ENCODE measurements around the gene SNN.

SNN gene

DNA sequence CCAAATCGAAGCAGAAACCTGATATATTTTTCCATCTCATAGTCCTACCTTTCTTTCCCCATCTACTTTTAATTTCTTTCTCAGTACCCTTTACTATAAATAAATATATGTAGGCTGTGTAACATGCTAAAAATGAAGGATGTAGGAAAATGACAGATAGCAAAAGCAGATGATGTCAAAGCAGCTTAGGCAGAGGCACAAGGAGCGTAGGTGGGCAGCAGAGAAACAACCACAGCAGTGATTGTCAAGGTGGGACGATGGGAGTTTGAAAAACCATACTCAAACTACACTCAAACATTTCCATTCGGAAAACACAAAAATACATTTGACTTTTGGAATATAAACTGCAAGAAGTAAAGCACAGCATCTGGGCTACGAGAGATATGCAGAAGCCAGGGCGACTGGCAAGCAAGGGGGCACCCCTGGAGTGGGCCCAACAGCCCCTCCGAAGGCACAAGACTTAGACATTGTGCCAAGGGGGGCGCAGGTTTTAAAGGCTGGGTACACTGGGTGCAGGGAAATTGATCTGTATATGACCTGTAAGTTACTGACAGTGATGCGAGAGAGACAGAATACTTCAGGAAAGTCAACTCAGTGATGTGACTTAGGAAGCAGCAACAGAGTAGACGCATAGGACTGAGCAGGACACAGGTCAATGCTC, 31.1 kb downstream of the SNN start:
- Mint-ChIP-seq H3K9me3 (no peaks in the 10 kb centered on the region), H3K27me3 (ENCODE audit: low read depth) (no peaks in the 10 kb centered on the region), H3K4me3 (no peak overlapping the region), H3K36me3 (ENCODE audit: low read depth) (peaks cover 64% of the 10 kb centered on the region), H3K4me1 (no peaks in the 10 kb centered on the region), H3K27ac (no peak overlapping the region)
- TF ChIP-seq, protein P1, sequence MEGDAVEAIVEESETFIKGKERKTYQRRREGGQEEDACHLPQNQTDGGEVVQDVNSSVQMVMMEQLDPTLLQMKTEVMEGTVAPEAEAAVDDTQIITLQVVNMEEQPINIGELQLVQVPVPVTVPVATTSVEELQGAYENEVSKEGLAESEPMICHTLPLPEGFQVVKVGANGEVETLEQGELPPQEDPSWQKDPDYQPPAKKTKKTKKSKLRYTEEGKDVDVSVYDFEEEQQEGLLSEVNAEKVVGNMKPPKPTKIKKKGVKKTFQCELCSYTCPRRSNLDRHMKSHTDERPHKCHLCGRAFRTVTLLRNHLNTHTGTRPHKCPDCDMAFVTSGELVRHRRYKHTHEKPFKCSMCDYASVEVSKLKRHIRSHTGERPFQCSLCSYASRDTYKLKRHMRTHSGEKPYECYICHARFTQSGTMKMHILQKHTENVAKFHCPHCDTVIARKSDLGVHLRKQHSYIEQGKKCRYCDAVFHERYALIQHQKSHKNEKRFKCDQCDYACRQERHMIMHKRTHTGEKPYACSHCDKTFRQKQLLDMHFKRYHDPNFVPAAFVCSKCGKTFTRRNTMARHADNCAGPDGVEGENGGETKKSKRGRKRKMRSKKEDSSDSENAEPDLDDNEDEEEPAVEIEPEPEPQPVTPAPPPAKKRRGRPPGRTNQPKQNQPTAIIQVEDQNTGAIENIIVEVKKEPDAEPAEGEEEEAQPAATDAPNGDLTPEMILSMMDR (IDR thresholded peaks at IDR 0.05; ENCODE audit: unreplicated experiment in 3 of 3), result no peak

DNA sequence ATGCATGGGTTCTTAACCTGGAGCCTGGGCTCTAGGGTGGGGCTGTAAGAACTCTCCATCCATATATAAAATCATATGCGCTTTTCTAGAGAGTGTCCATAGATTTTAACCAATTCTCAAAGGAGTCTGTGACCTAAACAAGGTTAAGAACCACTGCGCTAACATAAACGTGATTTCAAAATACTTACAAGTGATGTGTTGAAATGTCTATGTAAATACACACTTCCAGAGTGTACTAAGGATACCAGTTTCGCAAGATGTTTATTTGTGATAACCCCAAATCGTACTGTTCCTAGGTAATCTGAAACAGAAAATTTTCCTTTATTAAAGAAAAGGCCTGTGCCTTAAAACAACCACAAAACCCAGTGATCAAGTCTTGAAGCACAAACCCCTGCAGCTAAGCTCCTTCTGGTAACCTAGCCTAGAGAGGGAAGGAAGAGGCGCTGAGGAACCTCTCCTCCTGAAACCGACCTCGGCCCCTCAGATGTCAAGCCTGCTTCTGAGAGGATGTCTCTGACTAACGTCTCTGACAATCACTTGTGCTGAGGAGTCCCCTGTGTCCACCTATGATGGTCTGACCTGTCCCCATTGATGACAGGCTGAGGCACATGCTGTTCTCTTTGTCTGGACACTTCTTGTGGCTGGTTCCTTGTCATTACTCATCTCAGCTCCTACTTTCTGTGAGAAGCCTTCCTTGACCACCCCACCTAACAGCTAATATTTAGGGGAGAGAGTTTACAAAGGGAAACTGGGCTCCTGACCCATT, 32.2 kb downstream of the SNN start:
- TF ChIP-seq, protein P1 (IDR thresholded peaks at IDR 0.05; ENCODE audit: unreplicated experiment in 3 of 3), result no peak
- no peaks in the 10 kb centered on the region for H3K9me3 Mint-ChIP-seq
- H3K4me3 Mint-ChIP-seq, result no peak overlapping the region
- no peak overlapping the region for H3K27ac Mint-ChIP-seq
- H3K27me3 Mint-ChIP-seq (ENCODE audit: low read depth), result no peaks in the 10 kb centered on the region
- H3K36me3 Mint-ChIP-seq (ENCODE audit: low read depth), result peaks cover 60% of the 10 kb centered on the region
- peaks cover 5% of the 10 kb centered on the region for H3K4me1 Mint-ChIP-seq

DNA sequence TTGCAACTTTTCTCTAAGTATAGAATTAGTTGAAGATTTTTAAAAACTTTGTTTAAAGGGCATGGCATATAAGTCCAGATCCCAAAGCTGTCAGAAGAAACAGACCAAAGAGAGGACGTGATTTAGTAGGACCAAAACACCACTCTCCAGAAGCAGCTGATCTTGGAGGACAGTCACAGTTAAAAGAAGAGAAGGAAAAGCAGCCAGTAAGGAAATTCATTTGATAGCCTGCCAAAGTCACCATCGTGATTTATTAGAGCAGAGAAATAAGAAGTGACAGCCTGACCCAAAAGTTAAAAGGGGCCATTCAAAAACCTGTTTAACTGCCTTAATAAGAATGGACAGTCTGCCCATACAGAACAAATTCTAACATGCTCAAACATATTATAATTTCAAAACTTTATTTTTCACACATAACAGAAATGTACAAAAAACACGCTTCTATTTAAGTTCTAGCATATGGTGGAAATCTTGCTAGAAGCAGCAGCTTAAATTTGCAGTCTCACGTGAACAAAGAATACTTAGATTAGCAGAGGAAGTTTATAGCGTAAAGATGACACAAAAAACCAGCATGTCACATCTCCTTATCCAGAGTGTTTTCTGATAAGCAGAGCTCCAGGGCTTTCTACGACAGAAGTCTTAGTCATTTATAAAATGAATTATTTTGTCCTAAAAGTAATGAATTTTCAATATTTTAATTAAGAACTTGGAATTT, 37.2 kb downstream of the SNN start:
- H3K4me3 Mint-ChIP-seq, result no peak overlapping the region
- peaks cover 16% of the 10 kb centered on the region for H3K4me1 Mint-ChIP-seq
- TF ChIP-seq, protein P1 (IDR thresholded peaks at IDR 0.05; ENCODE audit: unreplicated experiment in 3 of 3), result no peak
- H3K27me3 Mint-ChIP-seq (ENCODE audit: low read depth), result no peaks in the 10 kb centered on the region
- peak overlapping the region in 1 of 3 experiments; percentile 16 for H3K27ac Mint-ChIP-seq
- H3K9me3 Mint-ChIP-seq, result no peaks in the 10 kb centered on the region
- H3K36me3 Mint-ChIP-seq (ENCODE audit: low read depth), result peaks cover 37% of the 10 kb centered on the region

DNA sequence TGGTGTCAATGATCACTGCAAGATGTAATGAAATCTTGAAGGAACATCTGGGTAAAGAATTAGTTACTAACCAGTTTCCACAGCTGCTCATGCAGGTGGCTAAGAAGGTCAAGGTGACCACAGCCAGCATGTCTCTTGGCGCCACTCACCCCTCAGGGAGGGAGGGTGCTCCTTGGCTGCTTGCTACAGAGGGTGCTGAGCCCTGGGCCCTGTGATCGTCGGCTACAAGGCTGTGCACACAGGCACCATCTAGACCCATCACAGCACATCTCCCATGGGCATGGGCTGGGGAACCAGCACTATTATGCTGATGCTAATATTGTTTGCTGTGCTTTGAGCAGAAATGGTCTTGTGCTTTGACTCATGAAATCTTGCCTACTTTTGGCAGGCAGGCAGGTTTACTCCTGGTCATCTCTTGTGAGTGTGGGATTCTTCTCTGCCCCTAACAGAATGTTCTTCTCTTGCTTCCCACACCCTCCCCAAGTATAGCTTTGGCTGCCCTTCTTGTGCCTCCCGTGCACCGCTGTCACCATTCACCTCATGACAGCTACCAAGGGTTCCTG, 38.0 kb downstream of the SNN start:
- Mint-ChIP-seq H3K4me1 (peaks cover 16% of the 10 kb centered on the region), H3K9me3 (no peaks in the 10 kb centered on the region), H3K36me3 (ENCODE audit: low read depth) (peaks cover 38% of the 10 kb centered on the region), H3K27me3 (ENCODE audit: low read depth) (no peaks in the 10 kb centered on the region), H3K27ac (peak overlapping the region in 1 of 3 experiments; percentile 16), H3K4me3 (no peak overlapping the region)
- TF ChIP-seq, protein P1 (IDR thresholded peaks at IDR 0.05; ENCODE audit: unreplicated experiment in 3 of 3), result no peak

DNA sequence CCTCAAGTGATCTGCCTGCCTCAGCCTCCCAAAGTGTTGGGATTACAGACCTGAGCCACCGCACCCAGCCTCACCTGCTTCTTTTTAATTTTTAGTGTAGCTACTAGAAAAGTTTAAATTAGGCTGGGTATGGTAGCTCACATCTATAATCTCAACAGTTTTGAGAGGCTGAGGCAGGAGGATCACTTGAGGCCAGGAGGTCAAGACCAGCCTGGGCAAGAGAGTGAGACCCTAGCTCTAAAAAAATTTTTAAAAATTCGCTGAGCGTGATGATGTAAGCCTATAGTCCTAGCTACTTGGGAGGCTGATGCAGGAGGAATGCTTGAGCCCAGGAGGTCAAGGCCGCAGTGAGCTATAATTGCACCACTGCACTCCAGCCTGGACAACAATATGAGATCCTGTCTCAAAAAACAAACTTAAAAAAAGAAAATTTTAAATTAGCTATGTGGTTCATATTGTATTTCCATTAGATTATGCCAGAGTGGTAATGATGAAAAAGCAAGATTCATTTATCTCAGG, 39.5 kb downstream of the SNN start:
- Mint-ChIP-seq H3K4me3 (no peak overlapping the region), H3K9me3 (no peaks in the 10 kb centered on the region), H3K36me3 (ENCODE audit: low read depth) (peaks cover 44% of the 10 kb centered on the region), H3K4me1 (peaks cover 20% of the 10 kb centered on the region), H3K27me3 (ENCODE audit: low read depth) (no peaks in the 10 kb centered on the region), H3K27ac (no peak overlapping the region)
- TF ChIP-seq, protein P1 (IDR thresholded peaks at IDR 0.05; ENCODE audit: unreplicated experiment in 3 of 3), result no peak

Data from nephron (organoid).